HG02885 (cell line): ENCODE measurements around the gene TP53AIP1.

Experiments
- ATAC-seq: cut with Tn5 transposase; IDR thresholded peaks from one replicate; pipeline ENCODE4 v1.9.1; 2021; ENCODE audit warnings: mild to moderate bottlenecking; ENCODE audit not compliant: unreplicated experiment, poor library complexity

TP53AIP1 gene

DNA sequence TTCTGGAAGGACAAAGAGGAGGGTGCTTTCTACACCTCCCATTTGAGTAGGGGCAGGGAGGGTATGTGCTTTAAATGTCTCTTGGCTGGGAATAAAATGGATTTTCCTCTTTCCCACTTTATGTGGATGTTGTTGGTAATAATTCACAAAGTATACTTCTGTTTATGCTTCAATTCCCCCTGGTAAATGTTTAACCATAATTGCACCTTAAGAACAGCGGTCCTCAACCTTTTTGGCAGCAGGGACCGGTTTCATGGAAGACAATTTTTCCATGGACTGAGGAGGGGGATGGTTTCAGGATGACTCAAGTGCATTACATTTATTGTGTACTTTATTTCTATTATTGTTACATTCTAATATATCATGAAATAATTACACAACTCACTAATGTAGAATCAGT, 4.0 kb upstream of the TP53AIP1 start:
- no peak for ATAC-seq

DNA sequence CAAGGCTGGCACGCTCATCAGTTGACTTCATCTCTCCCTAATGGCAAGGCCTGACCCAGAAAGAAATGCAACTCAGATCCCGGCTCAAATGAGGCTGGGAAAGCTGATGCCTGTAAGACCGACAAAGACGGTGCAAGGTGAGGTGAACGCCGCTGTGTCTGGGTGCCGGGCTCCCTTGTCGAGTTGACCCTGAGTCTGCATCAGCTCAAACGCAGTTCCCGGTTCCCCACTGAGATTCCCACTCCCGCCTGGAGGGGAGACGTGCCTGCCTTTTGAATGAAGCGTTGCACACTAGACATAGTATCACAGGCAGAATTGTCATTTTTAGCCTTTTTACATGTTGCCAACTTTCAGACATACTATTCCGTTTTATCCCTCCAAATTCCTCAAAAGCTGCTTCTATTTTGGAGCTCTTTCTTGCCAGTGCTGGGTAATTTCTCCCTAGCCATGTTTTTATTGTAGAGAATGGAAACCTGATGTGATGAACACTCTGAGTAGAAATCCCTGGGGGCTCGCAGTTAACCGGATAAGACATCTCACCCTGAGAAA, 831 bp upstream of the TP53AIP1 start:
- ATAC-seq = no peak

DNA sequence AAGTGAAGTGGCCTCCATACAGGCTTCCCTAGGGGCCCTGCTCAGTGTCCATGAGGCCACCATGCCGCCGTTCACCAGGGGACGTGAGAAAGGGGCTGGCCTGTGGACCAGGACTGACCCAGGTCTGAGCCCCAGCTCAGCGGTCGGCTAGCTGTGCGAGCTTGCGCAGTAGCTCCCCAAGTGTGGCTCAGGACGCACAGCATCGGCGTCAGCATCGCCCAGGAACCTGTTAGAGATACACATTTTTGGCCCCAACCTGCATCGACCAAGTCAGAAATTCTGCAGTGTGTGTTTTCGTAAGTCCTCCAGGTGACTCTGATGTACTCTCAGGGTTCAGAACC, 429 bp downstream of the TP53AIP1 start:
- ATAC-seq = no peak

DNA sequence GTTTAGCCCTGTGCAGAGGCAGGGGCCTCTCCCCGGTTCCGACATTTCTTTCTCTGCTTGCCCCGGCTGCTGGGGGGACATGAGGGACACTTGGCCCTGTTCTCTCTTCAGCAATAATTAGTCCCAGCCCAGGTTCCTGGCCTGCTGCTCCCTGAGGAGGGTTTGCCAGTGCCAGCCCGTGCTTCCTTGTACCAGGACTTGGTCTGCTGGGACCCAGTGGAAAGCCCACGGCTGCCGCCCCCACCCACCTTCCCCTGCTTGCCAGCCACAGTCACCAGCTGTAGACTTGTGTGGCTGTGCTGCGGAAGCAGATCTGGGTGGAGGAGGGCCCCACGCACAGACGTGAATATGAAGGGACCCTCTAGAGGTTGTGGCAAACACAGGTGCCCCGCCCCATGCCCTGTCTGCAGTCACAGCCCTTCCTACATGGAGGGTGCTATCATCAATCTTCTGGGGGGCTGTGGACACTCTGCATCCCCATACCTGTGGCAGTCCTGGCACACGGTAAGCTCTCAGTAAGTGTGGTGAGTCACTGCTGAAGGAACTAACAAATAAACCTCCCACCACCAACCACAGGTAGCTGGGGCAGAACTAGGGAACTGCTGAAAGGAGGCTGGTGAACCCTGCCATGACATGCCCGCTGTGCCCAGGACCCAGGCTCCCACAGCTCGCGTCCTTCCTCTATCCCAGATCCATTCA, 949 bp downstream of the TP53AIP1 start:
- no peak for ATAC-seq

DNA sequence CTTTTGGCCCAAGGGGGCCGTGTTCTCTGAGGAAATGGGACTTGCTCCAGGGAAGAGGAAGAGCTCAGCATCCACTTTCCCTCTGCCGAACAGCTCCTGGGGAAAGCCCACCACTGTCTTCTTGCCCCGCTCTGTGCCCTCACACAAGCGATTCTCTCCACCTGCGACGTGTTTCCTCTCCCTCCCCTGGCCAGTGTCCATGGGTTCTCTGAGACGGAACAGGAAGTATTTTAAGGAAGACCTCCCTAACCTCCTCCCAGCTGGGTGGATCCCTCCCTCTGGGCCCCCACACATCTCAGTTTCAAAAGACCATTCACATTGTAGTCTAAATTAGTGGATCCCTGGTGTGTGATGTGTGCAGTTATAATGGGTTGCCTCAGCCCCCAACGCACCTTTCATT, 1.6 kb downstream of the TP53AIP1 start:
- no peak for ATAC-seq

DNA sequence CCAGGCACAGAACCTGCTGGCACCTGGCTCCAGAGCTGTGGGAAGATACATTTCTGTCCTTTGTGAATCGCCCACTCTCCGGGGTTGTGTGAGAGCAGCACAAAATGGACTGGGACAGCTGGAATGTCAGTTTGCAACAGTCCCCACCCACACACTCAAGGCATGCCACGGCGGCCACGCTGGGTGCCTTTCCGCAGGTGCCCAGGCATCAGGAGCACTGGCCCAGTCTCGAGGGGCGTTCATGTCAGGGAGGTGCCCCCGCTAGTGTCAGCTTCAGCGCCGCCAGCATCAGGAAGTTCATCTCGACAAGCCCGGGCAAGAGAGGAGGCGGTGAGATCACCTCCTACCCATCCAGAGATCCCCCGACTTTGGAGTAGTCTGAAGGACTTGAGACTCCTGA, 2.1 kb downstream of the TP53AIP1 start:
- no peak for ATAC-seq

DNA sequence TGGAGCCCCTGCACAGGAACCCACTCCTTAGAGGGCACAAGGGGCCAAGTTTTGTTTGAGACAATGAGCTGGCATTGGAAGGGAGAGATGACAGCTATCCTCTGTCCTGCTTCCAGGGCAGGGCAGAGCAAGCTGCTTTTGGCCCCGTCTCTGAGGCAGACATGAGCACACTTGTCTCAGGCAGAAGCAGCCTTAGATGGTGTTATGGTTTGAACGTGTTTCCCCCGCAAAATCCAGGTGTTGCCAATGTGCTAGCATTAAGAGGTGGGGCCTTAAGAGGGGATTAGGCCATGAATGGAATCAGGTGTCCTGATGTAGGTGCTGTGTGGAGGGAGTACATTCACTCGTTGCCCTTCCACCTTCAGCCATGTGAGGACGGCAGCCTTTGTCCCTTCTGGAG, 2.5 kb downstream of the TP53AIP1 start:
- no peak for ATAC-seq

DNA sequence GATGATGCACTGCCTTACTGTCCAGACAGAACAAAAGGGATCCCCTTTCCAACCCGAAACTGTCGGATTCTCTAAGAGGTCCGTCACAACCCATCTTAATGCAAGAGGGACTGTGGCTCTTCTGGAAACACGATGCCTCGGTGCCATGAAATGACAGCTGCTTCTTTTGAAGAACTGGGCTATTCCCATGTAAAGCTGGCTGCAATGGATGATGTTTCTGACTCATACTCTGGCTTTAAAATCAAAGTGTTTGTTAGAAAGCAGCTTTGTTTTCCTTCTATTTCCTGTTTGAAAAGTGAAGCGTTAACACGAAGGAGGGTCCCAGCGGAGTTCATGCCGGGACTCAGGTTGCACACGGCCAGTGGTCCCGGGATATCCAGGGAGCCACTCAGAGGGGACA, 3.1 kb downstream of the TP53AIP1 start:
- no peak for ATAC-seq

DNA sequence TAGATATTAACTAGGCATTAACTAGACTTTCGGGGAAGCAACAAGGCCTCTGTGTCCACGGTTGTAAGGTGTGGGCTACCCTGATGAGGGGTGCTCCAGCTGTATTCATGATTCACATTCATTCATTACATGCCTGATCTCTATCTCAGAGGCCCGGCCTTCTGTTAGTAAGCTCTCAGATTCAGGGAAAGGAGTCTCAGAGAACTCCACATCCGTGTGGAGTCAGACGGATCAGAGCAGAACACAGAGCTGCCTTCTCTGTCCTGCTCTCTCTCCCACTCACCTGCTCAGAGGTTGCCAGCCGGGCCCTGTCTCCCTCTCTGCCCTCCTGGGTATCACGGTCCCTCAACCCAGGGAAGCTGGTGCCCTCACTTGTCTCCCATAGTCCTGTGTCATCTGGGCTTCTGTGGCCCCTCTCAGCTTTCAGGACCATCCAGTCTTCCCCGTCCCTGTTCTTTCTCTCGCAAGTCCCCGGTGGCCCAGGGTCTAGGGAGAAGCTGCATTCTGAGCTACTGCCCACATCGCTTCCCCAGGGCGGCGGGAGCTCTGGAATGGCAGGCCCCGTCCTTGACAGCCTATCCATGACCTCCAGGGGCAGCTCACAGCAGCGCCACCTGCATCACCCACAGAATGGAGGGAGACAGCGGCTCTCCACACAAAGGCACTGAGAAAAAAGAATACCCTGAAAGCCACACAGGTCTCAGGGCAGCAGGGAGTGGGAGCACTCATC, 4.3 kb downstream of the TP53AIP1 start:
- no peak for ATAC-seq

DNA sequence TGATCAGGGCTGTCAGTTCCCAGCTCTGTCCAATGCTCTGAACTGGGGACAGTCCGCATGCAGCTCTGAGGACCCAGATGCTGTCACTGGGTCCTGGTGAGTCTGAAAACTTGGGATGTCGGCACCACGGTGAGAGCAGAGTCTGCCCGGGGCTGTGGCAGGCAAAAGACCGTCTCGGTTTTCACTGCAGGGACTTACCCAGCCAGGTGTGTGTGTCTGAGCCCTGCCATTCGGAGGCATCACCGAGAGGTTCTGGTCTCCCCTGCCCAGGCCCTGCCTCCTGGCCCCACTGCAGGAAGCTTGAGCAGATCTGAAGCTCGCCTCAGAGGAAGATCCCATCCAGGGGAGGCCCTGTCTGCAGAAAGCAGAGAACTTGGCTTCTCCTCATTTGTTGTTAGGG, 5.2 kb downstream of the TP53AIP1 start:
- ATAC-seq = no peak

DNA sequence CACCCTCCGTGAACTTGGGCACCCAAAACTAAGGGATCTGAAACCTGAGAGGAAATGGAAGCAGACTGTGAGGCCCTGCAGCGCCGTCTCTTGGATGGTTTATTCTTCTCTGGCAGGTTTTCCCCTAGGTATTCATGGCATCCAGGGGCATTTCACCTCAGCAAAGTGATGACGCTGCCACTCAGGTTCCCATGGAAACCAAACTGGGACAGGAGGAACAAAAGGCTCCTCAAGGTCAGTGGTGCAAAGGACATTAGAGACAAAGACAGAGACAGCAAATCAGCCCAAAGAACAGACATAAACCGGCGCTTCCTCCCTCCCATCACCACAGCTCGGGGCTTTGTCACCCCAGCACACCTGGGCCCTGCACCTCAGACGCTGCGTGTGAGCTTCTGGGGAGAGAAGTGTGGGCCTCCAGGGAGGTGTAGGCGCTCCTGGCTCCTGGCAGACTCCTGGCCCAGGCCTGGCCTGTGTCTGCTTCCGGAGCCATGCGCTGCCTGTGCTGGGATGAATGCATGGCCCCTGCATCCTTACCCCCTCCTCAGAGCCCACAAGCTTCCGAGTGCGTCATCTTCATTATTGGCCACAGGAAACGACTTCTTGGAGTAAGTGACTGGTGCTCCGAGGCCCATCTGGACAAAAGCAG, 5.9 kb downstream of the TP53AIP1 start:
- ATAC-seq = no peak

DNA sequence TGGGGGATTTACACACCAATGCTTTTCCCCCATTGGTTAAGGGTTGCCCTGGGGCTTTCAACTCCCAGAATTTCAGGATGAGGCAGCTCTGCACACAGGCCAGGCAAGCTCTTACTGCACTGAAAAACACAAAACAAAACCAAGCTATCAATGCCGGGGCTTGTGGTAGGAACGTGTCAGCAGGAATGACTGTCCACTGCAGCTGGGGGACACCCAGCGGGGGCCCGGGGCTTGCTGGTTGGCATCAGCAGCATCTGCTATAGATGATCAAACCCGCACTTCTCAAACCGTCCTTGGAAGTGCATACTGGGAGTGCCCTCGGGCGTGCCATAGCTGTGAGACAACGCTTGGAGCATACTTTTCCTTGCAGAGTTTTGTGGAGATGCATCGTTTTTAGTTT, 7.7 kb downstream of the TP53AIP1 start:
- no peak for ATAC-seq

DNA sequence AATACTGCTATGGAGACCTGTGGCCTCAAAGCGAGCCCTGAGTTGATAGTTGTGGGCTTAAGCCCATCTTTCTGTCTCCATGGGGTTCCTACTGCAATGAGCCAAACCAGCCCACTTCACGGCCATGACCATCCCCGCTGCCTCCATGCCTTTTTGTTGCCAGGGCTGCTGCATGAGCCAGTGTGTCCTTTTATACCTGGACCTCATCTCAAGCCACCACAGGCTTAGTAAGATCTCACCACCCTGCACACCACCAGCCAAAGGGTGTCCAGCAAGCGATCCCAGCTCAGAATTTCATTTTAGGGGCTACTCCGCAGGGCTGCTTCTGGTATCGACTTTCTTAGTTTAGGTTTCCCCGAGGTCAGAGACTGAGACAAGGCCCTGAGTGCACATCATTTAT, 8.3 kb downstream of the TP53AIP1 start:
- ATAC-seq = no peak

DNA sequence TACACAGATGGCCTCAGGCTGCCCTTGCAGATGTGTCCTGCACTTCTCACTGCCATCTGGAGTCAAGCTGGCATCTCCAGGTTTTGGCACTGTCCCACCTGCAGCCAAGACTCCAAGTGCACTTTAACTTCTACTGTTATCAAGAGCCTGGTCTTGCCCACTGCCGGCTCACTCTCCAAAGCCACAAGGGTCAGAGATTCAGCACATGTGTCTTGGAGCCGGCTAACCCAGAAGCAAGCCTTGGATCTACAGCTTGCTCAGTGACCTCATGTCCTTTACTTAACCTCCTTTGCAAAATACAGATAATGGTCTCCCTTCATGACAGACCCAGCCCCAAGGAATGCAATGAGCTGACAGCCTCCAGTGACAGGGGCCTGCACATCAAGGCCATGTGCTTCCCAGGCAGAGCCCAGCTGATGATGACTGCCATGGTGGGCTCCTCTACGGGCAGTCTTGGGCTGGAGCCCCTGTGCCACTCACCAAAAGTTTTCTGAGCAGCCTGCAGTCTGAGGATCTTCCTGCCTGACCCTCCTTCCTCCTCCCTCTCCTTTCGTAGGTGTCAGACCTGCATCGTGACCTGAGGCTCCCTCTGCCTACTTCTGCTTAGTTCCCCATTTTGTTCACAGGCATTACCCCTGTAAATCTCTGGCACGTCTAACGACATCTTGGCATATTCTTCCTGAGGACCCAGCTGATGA, 9.0 kb downstream of the TP53AIP1 start:
- no peak for ATAC-seq

DNA sequence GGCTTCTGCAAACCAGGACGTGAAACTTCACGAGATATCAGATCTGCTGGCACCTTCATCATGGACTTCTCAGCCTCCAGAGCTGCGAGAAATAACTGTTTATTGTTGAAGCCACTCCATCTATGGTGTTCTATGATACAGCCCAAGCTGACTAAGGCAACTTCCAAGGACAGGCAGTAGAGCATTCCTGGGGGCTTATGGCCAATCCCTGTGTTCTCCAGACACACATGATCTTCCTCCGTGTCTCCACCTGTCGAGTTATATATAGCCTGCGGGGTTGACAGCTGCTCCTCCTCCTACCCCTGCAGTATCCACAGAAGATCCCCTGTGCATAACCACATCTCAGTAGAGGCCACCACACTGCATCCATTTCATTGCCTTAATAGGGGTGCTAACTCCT, 11.0 kb downstream of the TP53AIP1 start:
- ATAC-seq = no peak

DNA sequence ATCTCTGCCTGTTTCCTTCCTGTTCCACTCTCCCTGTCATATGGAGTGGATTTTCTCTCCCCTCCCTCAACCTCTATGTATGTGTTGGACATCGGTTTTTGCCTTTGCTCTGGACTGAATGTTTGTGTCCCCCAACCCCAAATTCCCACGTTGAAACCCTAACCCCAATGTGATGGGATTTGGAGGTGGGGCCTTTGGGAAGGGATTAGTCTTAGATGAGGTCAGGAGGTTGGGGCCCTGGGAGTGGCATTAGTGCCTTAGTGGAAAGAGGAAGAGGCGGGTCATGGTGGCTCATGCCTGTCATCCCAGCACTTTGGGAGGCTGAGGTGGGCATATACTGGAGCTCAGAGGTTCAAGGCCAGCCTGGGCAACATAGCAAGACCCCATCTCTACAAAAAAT, 11.6 kb downstream of the TP53AIP1 start:
- ATAC-seq = no peak

DNA sequence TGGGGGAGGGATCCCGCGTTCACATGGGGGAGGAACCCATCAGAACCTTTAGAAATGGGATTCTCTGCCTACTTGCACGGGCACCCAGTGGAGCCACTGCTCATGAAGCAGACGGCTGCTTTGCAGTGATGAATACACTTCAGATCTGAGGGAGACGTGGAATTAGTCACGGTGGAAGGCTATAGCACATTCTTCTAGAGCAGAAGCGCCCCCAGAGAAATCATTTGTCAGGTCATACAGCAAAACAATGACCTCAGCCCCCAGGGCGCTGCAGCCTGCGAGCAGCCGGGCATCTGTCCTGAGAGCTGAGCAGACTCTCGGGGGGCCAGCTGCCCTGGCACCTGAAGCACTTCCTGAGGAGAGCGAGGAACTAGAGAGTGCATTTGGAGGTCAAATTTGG, 12.7 kb downstream of the TP53AIP1 start:
- no peak for ATAC-seq

DNA sequence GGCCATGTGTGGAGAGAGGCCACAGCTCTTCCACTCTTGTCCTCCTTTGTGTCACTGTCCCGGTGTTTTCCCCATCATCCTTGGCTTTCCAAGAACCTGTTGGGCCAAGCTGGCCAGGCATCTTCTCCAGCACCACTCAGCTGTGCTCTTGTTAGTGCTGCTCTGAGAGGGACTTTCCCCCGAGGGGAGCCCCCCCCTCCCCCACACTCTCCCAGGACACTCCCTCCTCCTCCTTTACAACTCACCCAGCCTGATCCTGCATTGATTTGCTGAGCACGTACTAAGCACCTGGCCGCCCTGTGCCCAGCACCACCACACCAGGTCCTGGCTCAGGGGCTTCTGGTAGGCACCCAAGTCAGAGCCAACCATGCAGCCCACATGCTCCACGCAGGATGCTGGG, 13.2 kb downstream of the TP53AIP1 start:
- ATAC-seq = no peak

DNA sequence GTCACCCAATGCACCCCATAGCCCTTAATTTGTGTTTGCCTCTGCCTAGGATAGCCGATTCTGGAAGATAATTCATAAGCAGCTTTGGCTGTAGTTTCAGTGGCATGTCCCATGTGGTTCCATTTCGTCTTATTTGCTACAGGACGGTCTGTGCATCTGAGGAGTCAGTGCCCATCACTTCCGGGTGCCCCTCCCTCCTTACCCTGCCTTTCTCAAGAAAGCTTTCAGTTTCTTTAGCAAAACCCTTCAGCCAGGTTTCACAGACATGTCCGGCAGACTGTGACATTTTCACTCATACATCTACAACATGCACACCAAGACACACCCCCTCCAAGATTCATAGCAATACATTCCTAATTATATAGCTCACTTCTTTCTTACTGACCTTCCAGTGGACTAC, 14.3 kb downstream of the TP53AIP1 start:
- ATAC-seq = peak; percentile 96

DNA sequence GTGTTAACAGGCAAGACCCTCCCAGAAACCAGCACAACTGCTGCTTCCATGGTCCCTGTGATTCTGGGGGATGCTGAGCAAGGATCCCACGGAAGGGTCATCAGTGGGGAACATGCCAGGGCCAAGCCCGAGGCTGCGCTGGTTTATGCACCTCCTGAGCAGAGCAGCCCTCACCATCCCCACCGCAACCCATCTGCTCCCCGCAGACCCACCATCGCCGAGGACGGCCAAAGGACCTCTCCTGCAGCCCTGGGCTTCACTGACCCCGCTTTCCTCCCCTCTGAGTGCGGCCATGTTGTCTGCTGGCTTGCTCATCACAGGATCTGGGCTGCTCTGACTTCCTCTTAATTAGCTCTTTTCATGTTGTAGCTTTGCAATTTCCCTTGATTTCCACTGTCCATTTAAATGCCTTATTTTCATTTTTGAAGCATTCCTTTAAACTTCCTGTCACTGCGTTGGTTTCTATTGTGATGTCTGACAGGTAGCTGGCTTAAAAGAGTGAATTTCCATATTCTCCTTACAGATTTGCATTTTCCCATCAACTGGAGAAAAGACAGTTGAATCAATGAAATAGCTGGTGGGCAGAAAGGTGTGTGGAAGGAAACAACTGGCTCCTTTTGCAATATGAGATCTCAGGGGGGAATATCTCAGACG, 14.9 kb downstream of the TP53AIP1 start:
- ATAC-seq = no peak

DNA sequence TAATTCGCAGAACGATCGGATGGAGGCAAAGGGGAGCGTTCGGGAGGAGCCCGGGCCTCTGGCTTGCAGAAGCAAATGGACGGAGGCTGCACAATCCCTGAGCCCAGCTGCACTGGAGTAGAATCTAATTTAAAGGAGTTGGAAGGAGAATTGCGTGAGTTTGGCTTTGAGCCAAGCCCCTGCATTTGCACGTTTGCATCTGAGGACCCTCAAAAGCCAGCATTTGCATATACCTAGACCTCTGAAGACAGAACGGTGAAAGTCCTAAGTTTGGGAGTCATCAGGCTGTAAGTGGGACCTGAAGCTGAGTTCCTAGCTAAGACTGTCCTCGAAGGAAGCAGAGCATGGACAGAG, 15.6 kb downstream of the TP53AIP1 start:
- ATAC-seq = no peak
